Activated CD4-positive, alpha-beta T cell treated with anti-CD3 and anti-CD28 coated beads, Interleukin-2, amount 10 ng/mL, durations not matched to agents 24 days and 14 days (primary cell): ENCODE results near the gene COL5A2. TPM values are rescaled to one million over a fixed set of nuclear protein-coding genes. Genes with fewer than 3 reads are reported as not detected.

Experiments used
- DNase-seq: peaks from one replicate; pipeline ENCODE4 v3.0.0; 2022
- H3K27ac Mint-ChIP-seq: one replicate; pipeline ENCODE4 v1.8.0; 2022; ENCODE audit warnings: mild to moderate bottlenecking, mixed read lengths
- H3K27me3 Mint-ChIP-seq: one replicate; pipeline ENCODE4 v1.8.0; 2022; ENCODE audit warnings: mixed read lengths
- H3K36me3 Mint-ChIP-seq: one replicate; pipeline ENCODE4 v1.8.0; 2022; ENCODE audit warnings: low read depth, mild to moderate bottlenecking, mixed read lengths
- H3K4me1 Mint-ChIP-seq: one replicate; pipeline ENCODE4 v1.8.0; 2021; ENCODE audit warnings: mixed read lengths
- H3K4me3 Mint-ChIP-seq: one replicate; pipeline ENCODE4 v1.8.0; 2022; ENCODE audit warnings: mild to moderate bottlenecking, moderate library complexity, mixed read lengths
- H3K9me3 Mint-ChIP-seq: one replicate; pipeline ENCODE4 v1.8.0; 2021; ENCODE audit warnings: mixed read lengths
- intact Hi-C: fragments of 100-400 bp; cut with micrococcal nuclease; formaldehyde crosslinking; loops from one replicate; pipeline ENCODE4 v1.15.1; 2023
- total RNA-seq: library from RNA; stranded (reverse); gene quantifications from 2 replicates; pipeline ENCODE4 v1.2.3, GENCODE V29; 2022

COL5A2 gene
- total RNA-seq, 1 donor from 2014 or later = 0.49 TPM

DNA sequence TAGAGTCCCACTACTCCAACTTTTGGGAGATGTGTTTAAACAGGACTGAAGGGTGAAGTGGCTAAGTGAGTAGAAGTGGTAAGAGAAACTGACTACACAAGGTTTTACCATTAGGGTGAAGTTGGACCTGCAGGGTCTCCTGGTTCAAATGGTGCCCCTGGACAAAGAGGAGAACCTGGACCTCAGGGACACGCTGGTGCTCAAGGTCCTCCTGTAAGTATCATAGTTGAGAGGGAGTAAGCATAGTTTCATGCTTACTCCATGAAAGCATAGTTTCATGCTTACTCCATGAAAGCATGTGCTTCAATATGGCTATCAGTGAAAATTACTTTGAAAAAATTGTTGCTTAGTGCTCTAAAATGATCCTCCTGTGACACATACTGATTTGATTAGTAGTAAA, 186.3 kb downstream of the COL5A2 start:
- Mint-ChIP-seq H3K36me3 (no peaks in the 10 kb centered on the region), H3K9me3 (no peaks in the 10 kb centered on the region), H3K4me1 (no peaks in the 10 kb centered on the region), H3K4me3 (no peak overlapping the region), H3K27ac (no peak overlapping the region), H3K27me3 (no peaks in the 10 kb centered on the region)
- no peak for DNase-seq
- intact Hi-C loops = no loop called here

DNA sequence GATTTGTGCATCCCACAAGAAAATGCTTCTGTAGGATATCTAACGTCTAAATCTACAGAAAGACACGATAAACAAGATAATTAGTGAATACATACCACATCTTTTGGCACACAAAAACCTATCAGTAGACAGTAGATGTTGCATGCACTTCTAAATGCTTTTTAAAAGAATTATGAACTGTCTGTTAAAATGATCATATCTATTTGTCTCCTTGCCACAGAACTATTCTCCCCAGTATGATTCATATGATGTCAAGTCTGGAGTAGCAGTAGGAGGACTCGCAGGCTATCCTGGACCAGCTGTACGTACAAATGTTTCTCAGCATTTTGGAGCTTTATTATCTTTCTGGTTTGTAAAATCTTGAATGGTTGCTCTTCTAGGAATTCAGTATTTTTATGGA, 192.7 kb downstream of the COL5A2 start:
- Mint-ChIP-seq H3K27me3 (no peaks in the 10 kb centered on the region), H3K4me3 (no peak overlapping the region), H3K36me3 (no peaks in the 10 kb centered on the region), H3K27ac (no peak overlapping the region), H3K9me3 (no peaks in the 10 kb centered on the region), H3K4me1 (no peaks in the 10 kb centered on the region)
- intact Hi-C loops = no loop called here
- DNase-seq = no peak

DNA sequence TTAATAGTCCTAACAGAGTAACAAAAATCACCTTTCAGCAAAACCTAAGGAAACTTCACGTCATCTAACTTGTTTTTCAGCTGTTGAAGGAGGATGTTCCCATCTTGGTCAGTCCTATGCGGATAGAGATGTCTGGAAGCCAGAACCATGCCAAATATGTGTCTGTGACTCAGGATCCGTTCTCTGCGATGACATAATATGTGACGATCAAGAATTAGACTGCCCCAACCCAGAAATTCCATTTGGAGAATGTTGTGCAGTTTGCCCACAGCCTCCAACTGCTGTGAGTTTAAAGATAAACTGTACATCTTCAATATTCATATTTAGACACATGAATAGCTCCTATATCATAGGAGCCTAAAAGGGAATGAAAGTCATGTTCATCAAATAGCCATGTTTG, 194.9 kb downstream of the COL5A2 start:
- H3K36me3 Mint-ChIP-seq = no peaks in the 10 kb centered on the region
- intact Hi-C loops = loop anchor here (1.0 kb wide), 1 partner anchor 460 kb away; no protein-coding TSS in a partner anchor

DNA sequence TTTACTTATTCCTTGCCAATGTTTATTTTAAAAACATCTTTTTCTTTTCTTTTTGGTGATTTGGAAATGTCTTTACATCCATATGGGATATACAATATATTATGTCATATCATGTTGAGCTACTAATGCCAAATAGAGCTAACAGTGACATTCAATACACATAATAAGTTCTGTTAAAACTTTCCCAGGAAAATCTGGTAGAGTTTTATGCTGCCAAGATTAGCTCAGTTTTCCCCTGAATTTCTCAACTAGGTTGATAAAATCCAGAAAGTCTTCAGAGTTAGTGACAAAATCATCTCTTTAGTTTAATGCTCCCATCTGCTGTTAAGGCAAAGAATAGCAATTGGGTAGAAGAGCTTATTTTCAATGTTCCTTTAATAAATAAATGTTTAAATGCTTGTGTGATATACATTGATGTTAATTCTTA, 195.5 kb downstream of the COL5A2 start:
- no peak for DNase-seq
- no peak overlapping the region for H3K4me3 Mint-ChIP-seq
- intact Hi-C loops = loop anchor here (1.0 kb wide), 1 partner anchor 460 kb away; no protein-coding TSS in a partner anchor

More for the DNA sequence above, 194.9 kb downstream of the COL5A2 start:
- H3K9me3 Mint-ChIP-seq = no peaks in the 10 kb centered on the region
- H3K4me3 Mint-ChIP-seq = no peak overlapping the region
- DNase-seq = no peak
- no peaks in the 10 kb centered on the region for H3K4me1 Mint-ChIP-seq
- no peak overlapping the region for H3K27ac Mint-ChIP-seq
- H3K27me3 Mint-ChIP-seq = no peaks in the 10 kb centered on the region

DNA sequence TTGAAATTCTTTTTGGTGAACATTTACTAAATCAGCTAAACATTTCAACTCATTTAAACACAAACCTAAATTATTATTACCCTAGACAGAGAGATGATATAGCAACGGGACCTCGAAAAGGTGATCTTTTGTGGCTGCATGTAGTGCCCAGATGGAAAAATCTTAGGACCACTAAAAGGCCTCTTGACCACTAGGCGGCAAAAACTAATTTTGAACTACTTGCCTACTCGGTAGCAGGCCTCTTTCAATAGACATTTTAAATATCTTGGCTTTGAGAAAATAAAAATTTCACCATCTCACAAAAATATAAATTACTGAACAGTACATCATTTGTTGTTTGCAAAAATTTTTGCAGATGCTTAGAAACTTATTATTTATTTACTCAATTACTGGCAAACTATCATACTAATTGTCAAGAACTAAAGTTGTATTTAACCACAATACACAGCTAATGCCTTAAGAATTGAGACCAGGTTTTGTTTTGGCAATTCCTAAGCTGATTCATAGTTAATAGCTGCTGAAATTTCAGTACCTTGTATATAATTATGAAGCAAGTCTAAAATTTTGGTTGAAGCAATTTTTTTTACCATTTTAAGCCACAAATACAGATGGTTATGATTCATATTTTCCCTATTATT, 196.0 kb downstream of the COL5A2 start:
- Mint-ChIP-seq H3K9me3 (no peaks in the 10 kb centered on the region), H3K4me1 (peaks cover 7% of the 10 kb centered on the region), H3K27ac (no peak overlapping the region), H3K36me3 (no peaks in the 10 kb centered on the region), H3K4me3 (no peak overlapping the region), H3K27me3 (no peaks in the 10 kb centered on the region)
- DNase-seq = no peak
- intact Hi-C loops = loop anchor here (1.0 kb wide), 1 partner anchor 459 kb away; no protein-coding TSS in a partner anchor

More for the DNA sequence above, 195.5 kb downstream of the COL5A2 start:
- H3K27me3 Mint-ChIP-seq = no peaks in the 10 kb centered on the region
- no peaks in the 10 kb centered on the region for H3K36me3 Mint-ChIP-seq
- H3K9me3 Mint-ChIP-seq = no peaks in the 10 kb centered on the region
- H3K27ac Mint-ChIP-seq = no peak overlapping the region
- peaks cover 4% of the 10 kb centered on the region for H3K4me1 Mint-ChIP-seq

Other genes starting within 250 kb of the COL5A2 start
- 0.09 TPM in 1 of 2 replicates, not detected in the other for gene COL3A1, start 205.4 kb downstream of the COL5A2 start, total RNA-seq